Breast epithelium (tissue), 4 donors: ENCODE results near the gene BSN. TPM values are rescaled to one million over a fixed set of nuclear protein-coding genes. Genes with fewer than 3 reads are reported as not detected.

Experiments used
- DNase-seq, 2 donors: peaks; one replicate each; pipeline ENCODE4 v3.0.0-alpha.2; 2019; ENCODE audit warnings: low spot score in 2 of 2
- H3K27ac ChIP-seq, 2 donors: fragments of 200-600 bp; sonication (generic) in 1 of 2; one replicate each; pipeline ENCODE4 v1.5.1; 2016 to 2019; ENCODE audit warnings: mild to moderate bottlenecking in 1 of 2
- H3K27me3 ChIP-seq, 2 donors: fragments of 200-600 bp; sonication (generic) in 1 of 2; one replicate each; pipeline versions ENCODE4 v1.5.1 to v1.6.0; 2017 to 2019; ENCODE audit warnings: control low read depth in 1 of 2, mild to moderate bottlenecking in 1 of 2
- H3K36me3 ChIP-seq: fragments of 200-600 bp; one replicate; pipeline ENCODE4 v1.5.1; 2019
- H3K4me1 ChIP-seq, 2 donors: fragments of 200-600 bp; sonication (generic); one replicate each; pipeline ENCODE4 v1.5.1; 2016 to 2019; ENCODE audit warnings: control low read depth in 1 of 2
- H3K4me3 ChIP-seq, 3 donors: fragments of 200-600 bp; sonication (generic); 1 replicate in 2 of 3; 2 replicates in 1 of 3; pipeline ENCODE4 v1.5.1; 2016 to 2019; ENCODE audit warnings: mild to moderate bottlenecking in 3 of 3, moderate library complexity in 2 of 3
- H3K9me3 ChIP-seq, 2 donors: fragments of 200-600 bp; sonication (generic) in 1 of 2; one replicate each; pipeline ENCODE4 v1.5.1; 2016 to 2019; ENCODE audit warnings: control low read depth in 1 of 2
- POLR2A ChIP-seq: fragments of 450-650 bp; IDR thresholded peaks from one replicate; pipeline ENCODE4 v1.6.1; 2016; ENCODE audit warnings: antibody characterized with exemption, mild to moderate bottlenecking, moderate library complexity
- POLR2AphosphoS5 ChIP-seq, 3 donors: sonication (generic); formaldehyde crosslinking; IDR thresholded peaks; one replicate each; pipeline ENCODE4 v1.6.1; 2017; ENCODE audit warnings: antibody characterized with exemption in 3 of 3
- intact Hi-C: fragments of 100-400 bp; cut with DNase I; formaldehyde crosslinking; loops from one replicate; pipeline ENCODE4 v1.15.1; 2023; ENCODE audit warnings: low total_unique reads
- total RNA-seq, 3 donors: library from RNA; depleted of rRNA; stranded (reverse); fragments of >200 nt; gene quantifications; one replicate each; pipeline ENCODE4 v1.1.0, GENCODE V29; 2016
- TF ChIP-seq, protein P1 (sequence below), 3 donors: fragments of 450-650 bp; IDR thresholded peaks; one replicate each; pipeline ENCODE4 v1.5.1; 2016 to 2017; ENCODE audit warnings: antibody characterized with exemption in 3 of 3, mild to moderate bottlenecking in 3 of 3, moderate library complexity in 3 of 3

Gene BSN
- total RNA-seq, 3 donors from 2014 or later, result 0.15 to 0.48 (median 0.33) TPM

DNA sequence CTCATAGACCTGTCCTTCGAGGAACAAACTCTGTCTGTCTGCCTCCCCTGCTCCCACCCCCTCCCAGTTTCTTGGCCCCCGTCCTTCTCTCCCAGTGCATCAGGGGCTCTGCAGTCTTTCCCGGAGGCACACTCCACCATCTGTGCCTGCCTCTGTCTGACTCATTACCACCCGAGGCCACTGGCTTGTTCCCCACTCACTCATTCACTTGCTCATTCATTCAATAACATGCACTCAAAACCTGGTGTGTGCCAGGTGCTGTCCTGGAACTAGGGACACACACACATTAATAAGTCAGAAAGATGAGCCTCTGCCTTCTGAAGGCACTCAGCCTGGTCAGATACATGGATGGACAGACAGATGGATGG is 152.8 kb downstream of the BSN start:
- DNase-seq, result no peak
- no peak overlapping the region for H3K4me3 ChIP-seq
- H3K36me3 ChIP-seq, result no peaks in the 10 kb centered on the region
- no peaks in the 10 kb centered on the region for H3K4me1 ChIP-seq
- no peak for TF ChIP-seq POLR2A
- TF ChIP-seq, protein P1, sequence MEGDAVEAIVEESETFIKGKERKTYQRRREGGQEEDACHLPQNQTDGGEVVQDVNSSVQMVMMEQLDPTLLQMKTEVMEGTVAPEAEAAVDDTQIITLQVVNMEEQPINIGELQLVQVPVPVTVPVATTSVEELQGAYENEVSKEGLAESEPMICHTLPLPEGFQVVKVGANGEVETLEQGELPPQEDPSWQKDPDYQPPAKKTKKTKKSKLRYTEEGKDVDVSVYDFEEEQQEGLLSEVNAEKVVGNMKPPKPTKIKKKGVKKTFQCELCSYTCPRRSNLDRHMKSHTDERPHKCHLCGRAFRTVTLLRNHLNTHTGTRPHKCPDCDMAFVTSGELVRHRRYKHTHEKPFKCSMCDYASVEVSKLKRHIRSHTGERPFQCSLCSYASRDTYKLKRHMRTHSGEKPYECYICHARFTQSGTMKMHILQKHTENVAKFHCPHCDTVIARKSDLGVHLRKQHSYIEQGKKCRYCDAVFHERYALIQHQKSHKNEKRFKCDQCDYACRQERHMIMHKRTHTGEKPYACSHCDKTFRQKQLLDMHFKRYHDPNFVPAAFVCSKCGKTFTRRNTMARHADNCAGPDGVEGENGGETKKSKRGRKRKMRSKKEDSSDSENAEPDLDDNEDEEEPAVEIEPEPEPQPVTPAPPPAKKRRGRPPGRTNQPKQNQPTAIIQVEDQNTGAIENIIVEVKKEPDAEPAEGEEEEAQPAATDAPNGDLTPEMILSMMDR (IDR thresholded peaks at IDR 0.05), result no peak
- no peak for TF ChIP-seq POLR2AphosphoS5 (IDR thresholded peaks at IDR 0.05)
- H3K27ac ChIP-seq, result no peak overlapping the region
- H3K27me3 ChIP-seq, result no peaks in the 10 kb centered on the region
- H3K9me3 ChIP-seq, result no peaks in the 10 kb centered on the region
- intact Hi-C loops, result no loop called here

DNA sequence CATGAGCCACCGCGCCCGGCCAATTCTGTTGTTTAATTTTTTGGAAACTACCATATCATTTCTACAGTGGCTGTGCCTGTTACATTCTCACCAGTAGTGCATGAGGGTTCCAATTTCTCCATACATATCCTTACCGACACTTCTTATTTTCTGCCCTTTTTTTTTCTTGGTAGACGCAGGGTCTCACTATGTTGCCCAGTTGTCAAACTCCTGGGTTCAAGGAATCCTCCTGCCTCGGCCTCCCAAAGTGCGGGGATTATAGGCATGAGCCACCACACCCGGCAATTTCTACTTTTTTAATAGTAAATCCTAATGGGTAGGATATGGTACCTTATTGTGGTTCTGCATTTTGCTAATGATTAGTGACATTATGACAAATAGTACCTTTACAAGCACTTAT is 155.6 kb downstream of the BSN start:
- intact Hi-C loops, result no loop called here
- H3K4me1 ChIP-seq, result no peaks in the 10 kb centered on the region
- no peak overlapping the region for H3K27ac ChIP-seq
- no peak for DNase-seq
- TF ChIP-seq POLR2AphosphoS5 (IDR thresholded peaks at IDR 0.05), result no peak
- TF ChIP-seq, protein P1 (IDR thresholded peaks at IDR 0.05), result no peak
- TF ChIP-seq POLR2A, result no peak
- no peaks in the 10 kb centered on the region for H3K9me3 ChIP-seq
- no peak overlapping the region for H3K4me3 ChIP-seq
- H3K36me3 ChIP-seq, result no peaks in the 10 kb centered on the region
- H3K27me3 ChIP-seq, result no peaks in the 10 kb centered on the region

DNA sequence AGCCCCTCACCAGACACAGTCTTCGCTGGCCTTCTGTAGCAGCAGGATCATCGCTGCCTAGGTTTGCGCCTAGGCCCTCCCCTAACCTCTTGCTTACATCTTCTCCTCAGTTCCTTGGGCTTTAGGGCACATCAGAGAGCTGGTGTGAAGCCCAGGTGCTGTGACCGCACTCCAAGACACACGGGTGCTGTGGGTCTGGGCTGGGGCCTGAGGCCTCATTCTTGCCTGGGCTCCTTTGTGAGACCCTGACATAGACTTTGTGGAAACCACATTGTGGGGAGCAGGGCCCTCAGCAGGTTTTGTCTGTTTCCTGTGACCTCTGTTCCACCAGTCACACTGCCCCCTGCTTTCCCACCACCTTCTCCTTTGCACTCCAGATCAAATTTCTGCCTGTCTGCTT is 157.2 kb downstream of the BSN start:
- DNase-seq, result no peak
- H3K9me3 ChIP-seq, result no peaks in the 10 kb centered on the region
- intact Hi-C loops, result no loop called here
- no peak overlapping the region for H3K4me3 ChIP-seq
- H3K4me1 ChIP-seq, result no peaks in the 10 kb centered on the region
- H3K27me3 ChIP-seq, result no peaks in the 10 kb centered on the region
- no peak for TF ChIP-seq POLR2AphosphoS5 (IDR thresholded peaks at IDR 0.05)
- TF ChIP-seq POLR2A, result no peak
- TF ChIP-seq, protein P1 (IDR thresholded peaks at IDR 0.05), result no peak
- H3K36me3 ChIP-seq, result no peaks in the 10 kb centered on the region
- H3K27ac ChIP-seq, result no peak overlapping the region

DNA sequence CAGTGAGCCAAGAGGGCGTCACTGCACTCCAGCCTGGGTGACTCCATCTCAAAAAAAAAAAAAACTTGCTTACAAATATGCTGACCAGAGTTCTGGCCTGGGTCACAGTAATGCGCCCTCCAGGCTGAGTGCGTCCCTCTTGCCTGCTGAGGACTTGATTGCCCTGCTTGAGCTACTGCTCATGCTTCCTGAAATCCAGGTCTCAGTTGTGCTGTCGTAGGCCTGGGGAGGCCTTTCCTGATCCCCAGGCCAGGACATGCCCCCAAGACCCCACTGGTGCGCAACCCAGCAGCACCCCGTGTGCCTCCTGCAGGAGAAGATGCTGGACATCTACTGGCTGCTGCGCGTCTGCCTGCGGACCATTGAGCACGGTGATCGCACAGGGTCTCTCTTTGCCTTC is 157.9 kb downstream of the BSN start:
- no peaks in the 10 kb centered on the region for H3K27me3 ChIP-seq
- no peaks in the 10 kb centered on the region for H3K4me1 ChIP-seq
- intact Hi-C loops, result no loop called here
- TF ChIP-seq, protein P1 (IDR thresholded peaks at IDR 0.05), result no peak
- TF ChIP-seq POLR2AphosphoS5 (IDR thresholded peaks at IDR 0.05) (no peak), POLR2A (no peak)
- no peak overlapping the region for H3K27ac ChIP-seq
- H3K4me3 ChIP-seq, result no peak overlapping the region
- no peaks in the 10 kb centered on the region for H3K9me3 ChIP-seq
- DNase-seq, result no peak
- H3K36me3 ChIP-seq, result no peaks in the 10 kb centered on the region

DNA sequence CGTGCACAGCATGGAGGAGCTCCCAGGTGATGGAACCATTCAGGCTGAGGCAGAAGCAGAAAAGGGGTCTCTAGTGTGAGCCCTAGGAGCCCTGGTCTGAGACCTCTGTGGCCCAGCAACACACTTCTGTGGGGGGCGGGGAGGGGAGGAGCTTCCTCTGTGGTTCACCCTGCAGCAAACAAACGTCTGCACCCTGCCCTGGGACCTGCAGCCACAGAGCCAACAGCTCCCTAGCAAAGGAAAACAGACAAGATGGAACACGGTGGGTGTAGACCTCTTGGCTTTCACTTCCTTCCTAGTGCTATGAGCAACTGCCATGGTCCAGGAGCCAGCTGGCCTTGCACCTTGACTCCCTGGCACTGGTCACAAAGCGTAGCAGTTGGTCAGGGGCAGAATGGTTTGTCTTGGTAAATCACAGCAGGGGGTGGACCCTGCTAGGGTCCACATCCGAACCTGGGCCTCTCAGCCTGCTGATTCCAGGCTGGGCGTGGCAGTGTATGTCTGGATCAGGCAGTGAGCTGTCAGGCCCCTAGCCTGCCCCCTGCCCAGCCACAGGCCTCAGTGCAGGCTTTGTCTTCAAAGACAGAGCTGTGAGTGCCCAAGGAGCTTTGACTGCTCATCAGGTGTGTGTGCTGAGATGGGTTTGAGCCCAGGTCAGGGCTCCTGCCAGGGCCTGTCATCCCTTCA is 158.5 kb downstream of the BSN start:
- Histone ChIP-seq H3K4me1 (no peaks in the 10 kb centered on the region), H3K36me3 (no peaks in the 10 kb centered on the region), H3K4me3 (no peak overlapping the region), H3K27ac (no peak overlapping the region), H3K9me3 (no peaks in the 10 kb centered on the region), H3K27me3 (no peaks in the 10 kb centered on the region)
- DNase-seq, result no peak
- TF ChIP-seq POLR2AphosphoS5 (IDR thresholded peaks at IDR 0.05) (no peak), POLR2A (no peak)
- TF ChIP-seq, protein P1 (IDR thresholded peaks at IDR 0.05), result no peak
- intact Hi-C loops, result no loop called here
